ENCODE results near the gene SHANK3.
A peak's percentile ranks its signal among the peaks of the same experiment; 100 is the strongest.

The SHANK3 gene

DNA sequence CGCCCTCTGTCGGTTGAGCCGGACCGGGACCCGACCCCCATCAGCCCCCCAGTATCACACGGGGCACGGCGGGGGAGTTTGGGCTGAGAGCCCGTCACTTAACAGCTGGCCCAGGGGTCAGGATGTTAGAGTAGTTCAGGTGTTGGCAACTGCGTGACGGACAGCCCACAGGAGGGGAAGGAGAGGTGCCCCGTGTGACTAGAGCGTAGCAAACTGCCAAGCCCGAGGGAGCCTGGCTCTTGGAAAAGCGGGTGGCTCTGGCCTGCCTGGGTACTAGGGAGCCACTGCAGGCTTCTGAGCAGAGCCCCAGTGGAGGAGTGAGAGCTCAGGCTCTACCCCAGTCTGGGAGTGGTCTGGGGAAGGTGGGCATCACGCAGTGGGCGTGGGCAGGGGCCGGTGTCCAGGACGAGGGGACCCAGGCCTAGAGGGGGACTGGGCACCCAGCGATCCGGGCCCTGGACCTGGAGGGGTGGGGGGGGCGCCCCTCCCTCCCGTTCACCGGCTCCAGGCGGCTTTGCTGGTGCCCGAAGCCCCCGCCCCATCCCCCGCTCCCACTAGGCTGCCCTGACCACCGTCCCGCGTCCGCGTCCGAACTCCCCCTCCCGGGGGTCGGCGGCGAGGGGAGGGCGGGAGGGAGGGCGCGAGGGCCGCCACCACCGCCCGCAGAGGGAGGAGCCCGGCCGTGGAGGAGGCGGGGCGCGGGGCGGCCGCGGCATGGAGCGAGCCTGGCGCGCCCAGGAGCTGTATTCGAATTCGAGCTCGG lies 24.4 kb downstream of the SHANK3 start:
- Histone ChIP-seq H3K36me3 (ENCODE audit: control insufficient read depth, low read depth, low read length) (no peaks in the 10 kb centered on the region), H3K9me3 (ENCODE audit: control insufficient read depth, low read depth, low read length) (no peaks in the 10 kb centered on the region), H3K4me1 (ENCODE audit: control insufficient read depth, low read depth, low read length) (no peaks in the 10 kb centered on the region), H3K27me3 (ENCODE audit: control insufficient read depth, insufficient read depth, low read length) (peaks cover 17% of the 10 kb centered on the region), H3K27ac (ENCODE audit: low read length) (no peak overlapping the region), H3K9ac (ENCODE audit: low read length) (no peak overlapping the region), H3K4me3 (ENCODE audit: low read length) (peak overlapping the region; percentile 32)

DNA sequence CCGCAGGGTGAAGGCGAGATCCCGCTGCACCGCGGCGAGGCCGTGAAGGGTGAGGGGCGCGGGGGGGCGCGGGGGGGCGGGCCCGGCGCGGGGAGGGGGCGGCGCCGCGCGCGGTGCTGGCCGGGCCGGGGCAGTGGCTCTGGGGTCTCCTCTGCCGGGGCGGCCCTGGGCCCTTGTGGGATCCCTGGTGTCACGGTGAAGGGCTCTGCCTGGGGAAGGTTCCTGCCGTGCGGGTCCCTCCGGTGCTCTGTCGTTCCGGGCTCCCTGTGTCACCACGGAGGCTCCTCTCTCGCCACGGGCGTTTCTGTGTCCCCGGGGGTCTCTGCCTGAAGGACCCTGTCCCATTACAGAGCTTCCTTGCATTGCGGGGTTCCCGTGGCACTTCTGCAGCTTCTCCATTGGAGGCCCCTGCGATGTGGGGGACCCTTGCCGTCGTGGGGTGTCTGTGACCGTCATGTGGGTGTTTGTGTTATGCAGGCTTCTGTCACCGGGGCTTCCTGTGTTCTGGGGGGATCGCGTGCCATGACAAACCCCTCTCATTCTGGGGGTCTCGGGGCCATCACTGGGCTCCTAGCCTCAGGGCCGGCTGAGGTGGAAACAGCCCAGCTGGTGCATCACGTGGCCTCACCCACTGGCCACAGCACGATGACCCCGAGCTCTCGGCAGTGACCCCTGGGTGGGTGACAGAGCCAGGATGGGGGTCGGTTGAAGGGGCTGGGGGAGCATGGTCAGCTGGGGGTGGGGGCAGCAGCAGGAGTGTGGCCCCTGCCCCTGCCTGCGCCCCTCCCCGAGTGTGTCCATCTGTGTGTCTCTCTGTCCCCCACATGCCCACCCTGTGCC lies 25.3 kb downstream of the SHANK3 start:
- Histone ChIP-seq H3K9me3 (ENCODE audit: control insufficient read depth, low read depth, low read length) (no peaks in the 10 kb centered on the region), H3K4me3 (ENCODE audit: low read length) (peak overlapping the region; percentile 27), H3K36me3 (ENCODE audit: control insufficient read depth, low read depth, low read length) (no peaks in the 10 kb centered on the region), H3K27me3 (ENCODE audit: control insufficient read depth, insufficient read depth, low read length) (peaks cover 17% of the 10 kb centered on the region), H3K9ac (ENCODE audit: low read length) (no peak overlapping the region), H3K4me1 (ENCODE audit: control insufficient read depth, low read depth, low read length) (no peaks in the 10 kb centered on the region), H3K27ac (ENCODE audit: low read length) (no peak overlapping the region)

DNA sequence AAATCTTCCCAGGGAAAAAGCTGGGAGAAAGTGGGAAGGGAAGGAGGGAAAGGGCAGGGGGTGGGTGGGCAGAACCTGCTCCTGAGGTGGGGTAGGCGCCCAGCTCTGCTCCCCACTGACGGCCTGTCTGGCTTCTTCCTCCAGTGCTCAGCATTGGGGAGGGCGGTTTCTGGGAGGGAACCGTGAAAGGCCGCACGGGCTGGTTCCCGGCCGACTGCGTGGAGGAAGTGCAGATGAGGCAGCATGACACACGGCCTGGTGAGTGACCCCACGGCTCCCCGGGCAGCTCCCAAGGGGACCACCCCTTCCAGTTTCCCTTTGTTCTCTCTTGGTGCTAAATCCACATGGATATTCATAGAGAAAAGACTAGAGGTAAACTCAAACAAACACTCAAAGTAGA lies 25.9 kb downstream of the SHANK3 start:
- Histone ChIP-seq H3K9ac (ENCODE audit: low read length) (no peak overlapping the region), H3K27ac (ENCODE audit: low read length) (no peak overlapping the region), H3K4me3 (ENCODE audit: low read length) (no peak overlapping the region), H3K9me3 (ENCODE audit: control insufficient read depth, low read depth, low read length) (no peaks in the 10 kb centered on the region), H3K27me3 (ENCODE audit: control insufficient read depth, insufficient read depth, low read length) (peaks cover 17% of the 10 kb centered on the region), H3K4me1 (ENCODE audit: control insufficient read depth, low read depth, low read length) (no peaks in the 10 kb centered on the region), H3K36me3 (ENCODE audit: control insufficient read depth, low read depth, low read length) (no peaks in the 10 kb centered on the region)

DNA sequence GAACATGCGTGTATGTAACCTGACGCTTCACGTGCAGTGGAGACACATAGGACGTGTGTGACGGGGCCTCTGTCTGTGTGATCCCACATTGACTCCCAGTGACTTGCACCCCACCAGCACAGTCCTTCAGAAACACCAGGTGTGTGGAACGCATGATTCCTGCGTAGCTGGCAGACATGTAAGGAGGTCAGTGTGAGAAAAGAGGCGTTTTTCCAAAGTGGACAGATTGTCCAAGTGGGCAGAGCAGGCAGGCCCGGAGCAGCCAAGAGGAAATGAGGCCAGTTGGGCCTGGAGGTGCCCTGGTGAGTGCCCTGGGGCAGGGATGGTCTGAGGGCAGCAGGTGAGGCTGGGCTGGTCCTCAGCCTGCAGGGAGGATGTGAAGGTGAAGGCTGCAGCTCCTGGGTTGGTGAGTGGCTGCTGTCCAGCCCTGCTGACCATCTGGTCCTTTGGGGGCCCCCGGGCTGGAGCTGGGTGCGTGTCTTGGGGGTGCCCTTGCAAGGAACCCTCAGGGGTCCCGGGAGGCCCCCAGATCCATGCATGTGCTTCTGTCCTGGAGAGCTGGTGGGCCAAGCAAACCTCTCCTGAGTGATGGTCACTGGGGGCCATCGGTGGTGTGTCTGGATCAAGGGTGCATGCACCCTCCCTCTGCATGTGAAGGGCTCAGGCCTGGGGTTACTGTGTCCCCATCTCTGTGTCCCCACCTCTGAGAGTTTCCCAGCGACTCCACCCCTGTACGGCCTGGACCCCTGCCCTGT lies 26.6 kb downstream of the SHANK3 start:
- no peaks in the 10 kb centered on the region for H3K9me3 ChIP-seq (ENCODE audit: control insufficient read depth, low read depth, low read length)
- H3K36me3 ChIP-seq (ENCODE audit: control insufficient read depth, low read depth, low read length) = no peaks in the 10 kb centered on the region
- peaks cover 17% of the 10 kb centered on the region for H3K27me3 ChIP-seq (ENCODE audit: control insufficient read depth, insufficient read depth, low read length)
- H3K9ac ChIP-seq (ENCODE audit: low read length) = no peak overlapping the region
- no peak overlapping the region for H3K4me3 ChIP-seq (ENCODE audit: low read length)
- no peak overlapping the region for H3K27ac ChIP-seq (ENCODE audit: low read length)
- no peaks in the 10 kb centered on the region for H3K4me1 ChIP-seq (ENCODE audit: control insufficient read depth, low read depth, low read length)

DNA sequence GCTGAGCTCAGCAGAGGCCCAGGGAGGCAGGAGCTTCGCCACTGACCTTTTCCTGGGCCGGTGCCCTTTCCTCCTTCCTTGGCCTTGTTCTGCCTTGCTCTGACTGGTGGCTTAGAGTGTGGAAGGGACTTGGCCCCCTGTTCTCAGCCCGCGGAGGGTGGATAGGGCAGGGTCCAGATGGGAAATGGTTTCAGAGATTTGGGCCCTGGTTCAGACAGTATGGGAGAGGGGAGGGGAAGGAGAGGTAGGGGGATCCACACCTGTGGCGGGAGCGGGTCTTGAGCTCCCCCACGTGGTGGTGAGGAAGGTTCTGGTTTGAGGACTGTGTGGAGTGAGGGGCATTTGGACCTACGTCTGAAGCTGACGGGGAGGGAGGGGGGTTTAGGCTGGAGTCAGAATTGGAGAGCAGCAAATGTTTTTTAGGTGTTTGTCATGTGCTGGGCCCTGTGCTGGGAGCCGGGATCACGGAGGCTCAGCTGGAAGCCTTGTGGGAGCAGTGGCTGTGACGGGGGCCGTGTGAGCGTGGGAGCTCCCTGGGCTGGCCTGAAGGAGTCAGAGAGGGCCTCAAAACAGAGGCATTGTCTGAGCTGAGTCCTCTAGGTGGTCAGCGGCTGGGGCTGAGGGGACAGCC lies 27.2 kb downstream of the SHANK3 start:
- Histone ChIP-seq H3K27me3 (ENCODE audit: control insufficient read depth, insufficient read depth, low read length) (peaks cover 17% of the 10 kb centered on the region), H3K9me3 (ENCODE audit: control insufficient read depth, low read depth, low read length) (no peaks in the 10 kb centered on the region), H3K9ac (ENCODE audit: low read length) (no peak overlapping the region), H3K4me3 (ENCODE audit: low read length) (no peak overlapping the region), H3K36me3 (ENCODE audit: control insufficient read depth, low read depth, low read length) (no peaks in the 10 kb centered on the region), H3K27ac (ENCODE audit: low read length) (no peak overlapping the region), H3K4me1 (ENCODE audit: control insufficient read depth, low read depth, low read length) (peaks cover 1% of the 10 kb centered on the region)

DNA sequence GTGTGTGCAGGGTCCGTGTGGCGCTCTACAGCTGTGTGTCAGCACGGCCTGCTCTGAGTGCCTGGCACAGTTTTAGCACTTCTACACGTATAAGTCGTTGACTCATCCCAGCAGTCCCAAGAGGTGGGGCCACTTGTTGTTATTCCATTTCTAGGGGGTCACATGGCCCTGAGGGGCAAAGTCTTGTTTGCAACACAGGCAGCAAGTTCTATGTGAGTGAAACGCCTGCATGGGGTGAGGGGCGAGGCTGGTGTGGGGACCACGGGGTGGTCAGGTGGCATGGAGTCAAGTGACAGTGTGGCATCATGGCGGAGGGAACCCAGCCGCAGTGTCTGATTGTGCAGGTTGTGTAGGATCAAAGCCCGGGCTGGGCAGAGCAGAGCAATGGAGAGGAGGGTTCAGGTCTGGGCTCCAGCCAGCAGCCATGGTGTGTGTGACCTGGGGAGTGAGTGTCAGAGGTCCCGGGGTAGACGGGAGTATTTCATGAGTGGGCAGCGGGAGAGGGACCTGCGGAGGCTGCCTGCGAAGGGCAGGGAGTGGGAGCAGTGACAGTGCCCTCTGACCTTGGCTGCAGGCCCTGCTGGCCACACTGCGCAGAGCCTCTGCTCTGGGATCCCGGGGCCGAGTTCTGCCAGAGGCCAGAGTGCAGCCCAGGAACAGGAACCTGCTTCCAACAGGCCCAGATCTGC lies 27.9 kb downstream of the SHANK3 start:
- no peaks in the 10 kb centered on the region for H3K9me3 ChIP-seq (ENCODE audit: control insufficient read depth, low read depth, low read length)
- H3K27ac ChIP-seq (ENCODE audit: low read length) = no peak overlapping the region
- H3K27me3 ChIP-seq (ENCODE audit: control insufficient read depth, insufficient read depth, low read length) = peaks cover 17% of the 10 kb centered on the region
- H3K9ac ChIP-seq (ENCODE audit: low read length) = no peak overlapping the region
- H3K4me1 ChIP-seq (ENCODE audit: control insufficient read depth, low read depth, low read length) = peaks cover 3% of the 10 kb centered on the region
- no peak overlapping the region for H3K4me3 ChIP-seq (ENCODE audit: low read length)
- H3K36me3 ChIP-seq (ENCODE audit: control insufficient read depth, low read depth, low read length) = no peaks in the 10 kb centered on the region

DNA sequence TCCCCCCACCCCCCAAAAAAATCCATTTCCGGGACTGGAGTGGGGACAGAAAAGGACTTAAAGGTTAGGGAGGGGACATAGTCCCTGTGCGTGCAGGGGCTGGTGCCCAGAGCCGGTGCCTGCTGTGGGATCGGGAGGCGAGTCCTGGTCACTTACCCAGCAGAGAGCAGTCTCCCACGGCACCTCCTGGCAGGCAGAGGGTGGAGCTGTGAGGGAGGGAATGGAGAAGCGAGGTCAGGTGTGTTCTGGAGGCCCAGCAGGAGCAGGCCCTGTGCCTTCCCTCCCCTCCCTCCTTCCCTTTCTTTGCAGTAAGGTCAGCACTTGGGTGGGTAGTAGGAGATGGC lies 28.4 kb downstream of the SHANK3 start:
- Histone ChIP-seq H3K27me3 (ENCODE audit: control insufficient read depth, insufficient read depth, low read length) (peaks cover 17% of the 10 kb centered on the region), H3K36me3 (ENCODE audit: control insufficient read depth, low read depth, low read length) (no peaks in the 10 kb centered on the region), H3K4me3 (ENCODE audit: low read length) (no peak overlapping the region), H3K9me3 (ENCODE audit: control insufficient read depth, low read depth, low read length) (no peaks in the 10 kb centered on the region), H3K9ac (ENCODE audit: low read length) (no peak overlapping the region), H3K4me1 (ENCODE audit: control insufficient read depth, low read depth, low read length) (peaks cover 3% of the 10 kb centered on the region), H3K27ac (ENCODE audit: low read length) (no peak overlapping the region)

DNA sequence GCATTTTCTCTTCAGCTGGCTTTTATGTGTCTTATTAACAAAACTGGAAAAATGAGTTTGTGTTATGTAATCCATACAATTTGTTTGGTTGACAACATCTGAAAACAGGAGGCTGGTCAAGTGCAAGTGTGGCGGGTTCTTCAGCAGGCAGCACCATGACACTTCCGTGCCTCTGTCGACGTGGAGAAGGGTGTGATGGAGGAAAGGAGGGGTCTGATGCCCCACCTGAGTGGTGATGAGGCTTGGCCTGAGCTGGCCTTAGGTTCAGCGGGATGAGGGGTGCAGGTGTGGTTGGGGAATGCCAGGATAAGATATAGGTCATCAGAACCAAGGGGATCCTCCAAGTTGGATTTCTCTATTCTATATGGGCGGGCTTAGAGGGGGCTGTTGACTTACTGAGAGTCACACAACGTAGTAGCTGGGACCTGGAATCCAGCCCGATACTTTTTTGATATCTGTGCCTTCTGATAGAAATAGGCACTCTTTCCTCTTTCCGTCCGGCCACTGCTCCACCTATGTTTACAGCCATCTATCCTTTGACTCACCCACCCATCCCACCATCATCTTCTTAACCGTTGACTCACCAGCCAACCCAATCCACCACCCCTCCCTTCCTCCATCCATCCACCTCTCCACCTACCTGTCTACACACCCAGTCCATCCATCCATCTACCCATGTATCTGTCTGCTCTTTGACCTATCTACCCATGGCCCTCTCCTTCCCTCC lies 29.0 kb downstream of the SHANK3 start:
- no peak overlapping the region for H3K9ac ChIP-seq (ENCODE audit: low read length)
- no peak overlapping the region for H3K4me3 ChIP-seq (ENCODE audit: low read length)

DNA sequence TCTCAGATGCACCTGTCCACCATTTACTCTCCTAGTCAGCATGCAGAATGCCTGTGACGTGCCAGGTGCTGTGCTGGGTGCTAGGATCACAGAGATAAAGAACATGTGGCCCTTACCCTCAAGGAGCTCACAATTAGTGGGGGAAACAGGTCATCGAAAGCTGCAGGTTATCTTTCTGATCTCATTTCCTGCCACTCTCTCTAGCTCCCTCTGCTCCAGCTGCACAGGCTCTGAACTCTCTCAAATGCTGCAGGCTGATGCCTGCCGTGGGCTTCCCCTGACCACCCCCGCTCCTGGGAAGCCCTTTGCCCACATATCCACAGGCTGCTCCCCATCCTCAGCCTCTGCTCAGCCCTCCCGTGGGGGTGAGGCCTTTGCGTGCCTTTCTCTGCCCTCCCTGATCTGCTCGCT lies 29.6 kb downstream of the SHANK3 start:
- Histone ChIP-seq H3K4me3 (ENCODE audit: low read length) (no peak overlapping the region), H3K27me3 (ENCODE audit: control insufficient read depth, insufficient read depth, low read length) (peaks cover 17% of the 10 kb centered on the region), H3K27ac (ENCODE audit: low read length) (no peak overlapping the region), H3K9ac (ENCODE audit: low read length) (no peak overlapping the region), H3K9me3 (ENCODE audit: control insufficient read depth, low read depth, low read length) (no peaks in the 10 kb centered on the region), H3K4me1 (ENCODE audit: control insufficient read depth, low read depth, low read length) (peaks cover 3% of the 10 kb centered on the region), H3K36me3 (ENCODE audit: control insufficient read depth, low read depth, low read length) (no peaks in the 10 kb centered on the region)

More for the DNA sequence above, 29.0 kb downstream of the SHANK3 start:
- no peaks in the 10 kb centered on the region for H3K36me3 ChIP-seq (ENCODE audit: control insufficient read depth, low read depth, low read length)
- H3K4me1 ChIP-seq (ENCODE audit: control insufficient read depth, low read depth, low read length) = peaks cover 3% of the 10 kb centered on the region
- no peak overlapping the region for H3K27ac ChIP-seq (ENCODE audit: low read length)
- no peaks in the 10 kb centered on the region for H3K9me3 ChIP-seq (ENCODE audit: control insufficient read depth, low read depth, low read length)
- H3K27me3 ChIP-seq (ENCODE audit: control insufficient read depth, insufficient read depth, low read length) = peaks cover 17% of the 10 kb centered on the region

DNA sequence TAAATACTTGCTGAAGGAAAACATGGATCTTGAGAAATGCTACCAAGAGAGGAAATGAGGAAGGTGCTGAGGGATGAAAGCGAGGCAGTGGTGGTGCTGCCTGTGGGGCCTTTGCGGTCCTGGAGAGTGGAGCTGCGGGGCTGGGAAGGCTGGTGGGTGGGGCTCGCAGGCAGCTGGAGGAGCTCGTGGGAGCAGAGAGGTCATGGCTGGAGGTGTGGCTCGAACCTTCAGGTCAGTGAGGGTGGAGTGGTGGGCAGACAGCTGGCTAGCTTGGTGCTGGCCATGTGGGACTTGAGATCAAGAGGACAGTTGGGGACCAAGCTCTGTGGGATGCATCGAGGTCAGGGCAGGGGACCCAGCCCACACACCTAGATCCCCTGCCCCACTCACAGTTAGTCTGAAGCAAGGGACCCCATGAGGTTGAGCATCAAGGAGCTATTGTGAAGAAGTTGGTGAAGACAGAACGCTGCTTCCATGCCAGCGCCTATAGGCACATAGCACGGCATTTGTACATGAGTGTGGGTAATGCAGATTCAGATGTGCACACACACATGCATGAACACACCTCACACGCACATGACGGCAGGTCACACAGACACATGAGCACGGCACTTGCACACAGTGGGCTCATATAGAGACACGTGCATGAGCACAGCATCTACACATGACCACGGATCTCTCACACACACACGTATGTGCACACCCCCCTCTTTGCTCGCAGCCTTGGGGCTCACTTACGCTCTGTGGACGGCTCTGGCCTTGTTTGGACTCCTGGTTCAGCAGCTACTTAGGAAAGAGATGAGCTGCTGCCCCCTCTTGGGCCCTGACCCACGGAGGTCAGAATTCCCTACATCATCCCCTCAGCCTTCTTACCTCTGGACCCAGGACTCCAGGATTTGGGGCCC lies 30.4 kb downstream of the SHANK3 start:
- H3K9me3 ChIP-seq (ENCODE audit: control insufficient read depth, low read depth, low read length) = no peaks in the 10 kb centered on the region
- H3K27ac ChIP-seq (ENCODE audit: low read length) = no peak overlapping the region
- H3K4me1 ChIP-seq (ENCODE audit: control insufficient read depth, low read depth, low read length) = peaks cover 3% of the 10 kb centered on the region
- peaks cover 12% of the 10 kb centered on the region for H3K27me3 ChIP-seq (ENCODE audit: control insufficient read depth, insufficient read depth, low read length)
- H3K4me3 ChIP-seq (ENCODE audit: low read length) = no peak overlapping the region
- no peak overlapping the region for H3K9ac ChIP-seq (ENCODE audit: low read length)
- no peaks in the 10 kb centered on the region for H3K36me3 ChIP-seq (ENCODE audit: control insufficient read depth, low read depth, low read length)
